Measurements from ENCODE around the gene TBC1D9B. TPM values are rescaled to one million over a fixed set of nuclear protein-coding genes. Genes with fewer than 3 reads are reported as not detected.

Gene TBC1D9B
- total and polyA plus RNA-seq, 8 donors: 80.6 to 124 (median 97.0) TPM

GRCh38 chr5:179870952-179871351 lies 36.7 kb downstream of the TBC1D9B start:
- Histone ChIP-seq H3K4me1 (no peaks in the 10 kb centered on the region), H3K4me3 (no peak overlapping the region), H3K27me3 (no peaks in the 10 kb centered on the region), H3K36me3 (peaks cover 0 to 98% of the 10 kb centered on the region in 2 donors), H3K9me3 (no peaks in the 10 kb centered on the region), H3K27ac (no peak overlapping the region)
- ATAC-seq (no peak), DNase-seq (no peak)
- TF ChIP-seq CTCF (IDR thresholded peaks at IDR 0.05): no peak
- intact Hi-C loops (cut with DNase I): no loop called here

GRCh38 chr5:179870403-179870903 lies 37.2 kb downstream of the TBC1D9B start:
- H3K27me3 ChIP-seq: no peaks in the 10 kb centered on the region
- H3K36me3 ChIP-seq: peaks cover 0 to 97% of the 10 kb centered on the region in 2 donors
- intact Hi-C loops (cut with DNase I): no loop called here
- no peak overlapping the region for H3K27ac ChIP-seq
- no peaks in the 10 kb centered on the region for H3K4me1 ChIP-seq
- H3K9me3 ChIP-seq: no peaks in the 10 kb centered on the region
- ATAC-seq (peak; percentile 58), DNase-seq (peak in 2 of 4 donors; percentile 68 to 76)
- peak; percentile 9 to 10 for TF ChIP-seq CTCF (IDR thresholded peaks at IDR 0.05)
- H3K4me3 ChIP-seq: no peak overlapping the region

- Histone ChIP-seq H3K4me1 (no peaks in the 10 kb centered on the region), H3K27ac (no peak overlapping the region), H3K36me3 (peaks cover 0 to 97% of the 10 kb centered on the region in 2 donors), H3K27me3 (no peaks in the 10 kb centered on the region), H3K4me3 (no peak overlapping the region), H3K9me3 (no peaks in the 10 kb centered on the region)
- intact Hi-C loops (cut with DNase I): no loop called here
- TF ChIP-seq CTCF (IDR thresholded peaks at IDR 0.05): no peak
- ATAC-seq (no peak), DNase-seq (peak in 1 of 4 donors; percentile 51)
Measured at GRCh38 chr5:179869641-179870402, 37.9 kb downstream of the TBC1D9B start.

GRCh38 chr5:179869101-179869500 lies 38.6 kb downstream of the TBC1D9B start:
- Histone ChIP-seq H3K4me3 (no peak overlapping the region), H3K9me3 (no peaks in the 10 kb centered on the region), H3K27ac (no peak overlapping the region), H3K27me3 (no peaks in the 10 kb centered on the region), H3K36me3 (peaks cover 0 to 97% of the 10 kb centered on the region in 2 donors), H3K4me1 (no peaks in the 10 kb centered on the region)
- no peak for TF ChIP-seq CTCF (IDR thresholded peaks at IDR 0.05)
- intact Hi-C loops (cut with DNase I): no loop called here
- ATAC-seq: no peak
- peak in 1 of 4 donors; percentile 29 for DNase-seq

- Histone ChIP-seq H3K4me1 (no peaks in the 10 kb centered on the region), H3K36me3 (peaks cover 0 to 97% of the 10 kb centered on the region in 2 donors), H3K27me3 (no peaks in the 10 kb centered on the region), H3K4me3 (no peak overlapping the region), H3K27ac (no peak overlapping the region), H3K9me3 (no peaks in the 10 kb centered on the region)
- no peak for TF ChIP-seq CTCF (IDR thresholded peaks at IDR 0.05)
- peak in 1 of 4 donors; percentile 60 for DNase-seq
- intact Hi-C loops (cut with DNase I): no loop called here
- no peak for ATAC-seq
Measured at GRCh38 chr5:179868541-179868940, 39.2 kb downstream of the TBC1D9B start.
